DMS153 treated with DMSO at 0.1 percent for 48 hours (cell line): ENCODE measurements around the gene COL23A1.
"Not testable (repeated sequence)": the region's sequence is repeated elsewhere in the genome, so short reads cannot be mapped to it uniquely, and the experiment has no call there.

ENCODE experiments used
- DNase-seq: peaks from one replicate; lab custom pipeline; 2025; ENCODE audit not compliant: unreplicated experiment; lab: John Stamatoyannopoulos, UW

Gene COL23A1

DNA sequence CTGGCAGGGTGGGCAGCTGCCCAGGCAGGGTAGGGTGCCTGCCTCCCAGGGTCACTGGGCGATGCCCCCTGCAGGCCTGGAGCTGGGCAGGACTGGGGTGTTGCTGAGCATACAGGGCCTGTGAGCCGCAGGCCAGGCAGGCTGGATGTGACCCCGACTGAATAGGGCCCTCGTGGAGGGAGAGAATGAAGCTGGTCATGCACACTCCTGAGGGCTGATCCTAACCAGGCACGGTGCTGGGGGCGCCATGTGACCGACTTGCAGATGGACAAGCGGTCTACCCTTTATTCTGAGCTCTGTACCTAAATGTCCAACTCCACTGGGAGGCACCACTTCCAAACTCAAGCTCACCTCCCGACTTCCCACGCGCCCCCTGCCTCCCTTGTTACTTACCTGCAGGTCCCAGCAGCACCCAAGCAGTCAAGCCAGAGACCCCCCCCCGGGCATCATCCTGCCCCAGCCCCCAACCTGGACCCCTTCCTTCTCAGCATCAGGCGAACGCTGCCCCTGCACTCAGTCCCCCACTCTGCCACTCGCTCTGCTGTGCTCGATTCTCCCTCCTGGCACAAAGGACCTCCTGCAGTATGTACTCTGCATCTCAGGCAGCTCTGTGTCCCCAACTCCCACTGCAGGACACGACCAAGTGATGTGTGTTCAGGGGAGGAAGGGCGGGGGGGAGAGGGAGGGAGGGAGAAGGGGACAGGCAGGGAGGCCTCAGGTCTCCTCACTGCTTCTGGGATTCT is 280.8 kb downstream of the COL23A1 start:
- DNase-seq: no peak

GRCh38 chr5:178308541-178309092 is 281.6 kb downstream of the COL23A1 start:
- DNase-seq: no peak

- DNase-seq: no peak
Observed at GRCh38 chr5:178307267-178308045, 282.7 kb downstream of the COL23A1 start.

GRCh38 chr5:178306430-178307225 is 283.6 kb downstream of the COL23A1 start:
- DNase-seq: no peak

- no peak for DNase-seq
Observed at GRCh38 chr5:178305801-178306200, 284.4 kb downstream of the COL23A1 start.

DNA sequence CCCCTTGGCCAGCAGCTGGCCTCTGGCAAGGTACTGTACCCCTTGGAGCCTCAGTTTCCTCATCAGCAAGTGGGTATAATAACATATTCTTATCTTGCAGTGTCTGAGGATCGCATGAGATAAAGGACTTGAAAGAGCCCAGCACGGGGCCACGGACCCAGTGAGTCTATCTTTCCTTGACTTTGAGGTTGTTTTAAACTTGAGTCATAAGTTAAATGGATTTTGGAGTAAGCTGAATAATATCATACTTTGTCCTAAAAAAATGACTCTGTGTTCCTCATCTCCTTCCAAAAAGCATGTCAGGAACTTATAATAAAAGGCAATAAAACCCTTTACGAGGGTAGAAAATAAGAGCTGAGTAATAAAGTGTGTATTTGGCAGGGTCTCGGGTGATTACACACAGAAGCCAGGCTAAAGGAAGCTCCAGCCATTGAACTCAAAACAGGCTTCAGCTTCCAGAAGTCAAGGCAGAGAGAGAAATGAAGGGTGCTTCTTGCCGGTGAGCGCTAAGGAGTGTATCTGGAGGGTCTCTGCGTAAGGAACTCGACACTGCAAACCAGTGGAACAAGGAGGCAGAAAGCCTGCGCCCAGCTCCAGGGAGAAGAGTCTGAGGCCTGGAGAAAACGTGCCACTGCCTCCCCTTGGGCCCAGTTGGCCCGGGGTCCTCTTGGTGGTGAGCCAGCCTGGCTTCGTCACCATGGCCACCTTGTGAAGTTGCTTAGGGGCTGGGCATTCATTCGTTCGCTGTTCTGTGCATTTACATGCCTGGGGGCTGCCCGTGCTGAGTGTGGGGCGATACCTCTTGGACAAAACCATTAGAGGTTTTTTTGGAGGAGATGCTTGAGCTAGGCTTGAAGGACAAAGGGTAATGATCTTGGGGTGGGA is 285.2 kb downstream of the COL23A1 start:
- no peak for DNase-seq

DNA sequence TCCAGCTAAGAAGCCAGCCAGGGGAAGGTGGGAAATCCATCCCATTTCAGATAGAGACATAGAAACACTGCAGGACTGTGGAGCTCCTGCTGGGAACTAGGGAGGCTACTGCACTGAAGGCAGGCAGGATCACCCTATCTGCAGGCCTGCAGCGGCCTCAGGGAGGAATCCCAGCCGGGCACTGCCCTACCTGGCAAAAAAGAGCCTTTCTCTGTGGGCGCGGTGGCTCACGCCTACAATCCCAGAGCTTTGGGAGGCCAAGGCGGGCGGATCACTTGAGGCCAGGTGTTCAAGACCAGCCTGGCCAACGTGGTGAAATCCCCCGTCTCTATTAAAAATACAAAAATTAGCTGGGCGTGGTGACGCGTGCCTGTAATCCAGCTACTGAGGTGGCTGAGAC is 286.2 kb downstream of the COL23A1 start:
- no peak for DNase-seq

- not testable (repeated sequence) for DNase-seq
Observed at GRCh38 chr5:178302321-178302720, 287.9 kb downstream of the COL23A1 start.

DNA sequence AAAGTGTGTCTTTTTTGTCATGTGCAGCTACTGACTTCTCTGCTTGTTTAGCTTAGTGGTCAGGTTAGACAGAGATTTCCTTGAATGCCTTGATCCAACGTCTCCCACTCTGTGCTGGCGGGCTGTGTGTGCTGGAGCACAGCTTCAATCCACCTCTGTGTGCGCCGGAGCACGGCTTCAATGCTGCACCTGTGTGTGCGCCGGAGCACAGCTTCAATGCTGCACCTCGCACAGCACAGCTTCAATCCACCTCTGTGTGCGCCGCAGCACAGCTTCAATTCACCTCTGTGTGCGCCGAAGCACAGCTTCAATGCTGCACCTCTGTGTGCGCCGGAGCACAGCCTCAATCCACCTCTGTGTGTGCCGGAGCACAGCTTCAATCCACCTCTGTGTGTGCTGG is 288.6 kb downstream of the COL23A1 start:
- no peak for DNase-seq

DNA sequence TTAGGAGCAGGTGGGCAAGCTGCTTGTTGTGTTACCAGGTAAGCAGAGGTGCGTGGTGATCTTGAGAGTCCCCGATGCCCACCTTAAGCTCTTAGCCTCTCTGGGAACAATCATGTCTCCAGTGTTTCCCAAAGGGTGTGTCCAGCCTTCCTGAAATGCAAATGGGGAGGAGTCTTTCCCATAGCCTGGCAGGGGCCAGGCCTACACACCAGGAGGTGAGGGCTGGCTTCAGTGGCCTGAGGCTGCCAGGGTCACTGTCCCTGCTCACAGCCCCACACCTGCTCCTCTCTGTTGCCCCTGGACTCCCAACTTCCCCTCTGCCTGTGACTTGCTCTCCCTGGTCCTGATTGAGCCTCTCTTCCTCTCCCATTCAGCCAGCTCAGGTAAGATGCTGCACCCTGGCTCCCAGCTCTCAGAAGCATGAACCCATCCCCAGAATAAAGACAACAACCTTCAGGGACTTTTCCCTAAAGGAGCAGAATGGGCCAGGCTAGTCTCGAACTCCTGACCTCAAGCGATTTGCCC is 291.8 kb downstream of the COL23A1 start:
- no peak for DNase-seq

DNA sequence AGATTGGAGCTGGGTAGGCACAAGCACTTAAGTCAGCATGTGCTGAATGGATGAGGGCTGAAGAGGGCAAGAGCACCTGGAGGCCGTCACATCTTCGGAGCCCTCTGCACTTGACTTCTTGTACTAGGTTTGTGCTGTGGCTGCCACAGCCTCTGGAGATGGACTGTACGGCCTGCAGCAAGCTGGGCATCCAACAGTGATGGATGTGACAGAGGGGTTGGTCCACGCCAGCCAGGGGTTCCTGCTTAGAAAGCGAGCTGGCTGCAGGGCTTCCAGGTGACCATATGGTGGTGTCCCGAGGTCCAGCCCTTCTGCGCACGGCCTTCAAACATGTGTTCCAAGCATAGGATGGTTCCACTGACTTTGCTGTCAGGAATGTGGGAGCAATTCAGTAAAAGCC is 292.4 kb downstream of the COL23A1 start:
- no peak for DNase-seq

- no peak for DNase-seq
Observed at GRCh38 chr5:178296066-178296465, 294.1 kb downstream of the COL23A1 start.

DNA sequence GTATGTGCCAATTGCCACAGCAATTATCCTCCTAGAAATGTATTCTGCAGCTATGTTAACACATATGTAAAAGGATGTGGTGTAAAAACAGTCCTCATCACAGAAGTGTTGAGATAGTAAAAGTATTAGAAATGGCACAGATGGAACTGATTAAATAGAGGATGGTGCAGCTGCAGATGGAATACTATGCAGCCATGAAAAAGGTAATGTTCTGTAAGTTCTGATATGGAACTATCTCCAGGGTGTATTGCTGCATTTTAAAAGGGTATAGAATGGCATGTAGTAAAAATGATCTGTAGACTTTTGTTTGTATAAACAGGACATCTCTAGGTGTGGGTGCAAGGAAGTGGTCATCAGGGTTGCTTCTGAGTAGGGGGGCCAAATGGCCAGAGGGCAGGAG is 294.6 kb downstream of the COL23A1 start:
- no peak for DNase-seq

DNA sequence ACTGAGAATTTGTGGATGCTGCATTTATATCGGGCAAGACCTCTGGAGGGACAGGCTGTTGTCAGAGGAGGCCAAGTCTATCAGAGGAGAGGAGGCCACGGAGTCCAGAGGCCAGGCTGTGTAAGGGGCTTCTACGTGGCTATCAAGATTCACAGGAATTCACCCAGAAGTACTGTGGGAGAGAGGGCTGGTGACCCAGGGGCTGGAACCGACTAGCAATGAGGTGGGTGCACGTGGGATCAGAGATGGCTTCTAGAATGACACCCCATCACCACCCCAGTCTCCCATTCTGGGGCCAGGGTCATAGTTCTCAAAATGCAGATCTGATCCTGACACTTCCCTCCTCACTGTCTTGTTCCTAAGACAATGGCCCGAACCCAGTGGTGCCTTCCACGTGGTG is 296.4 kb downstream of the COL23A1 start:
- no peak for DNase-seq

GRCh38 chr5:178293400-178293799 is 296.8 kb downstream of the COL23A1 start:
- no peak for DNase-seq

DNA sequence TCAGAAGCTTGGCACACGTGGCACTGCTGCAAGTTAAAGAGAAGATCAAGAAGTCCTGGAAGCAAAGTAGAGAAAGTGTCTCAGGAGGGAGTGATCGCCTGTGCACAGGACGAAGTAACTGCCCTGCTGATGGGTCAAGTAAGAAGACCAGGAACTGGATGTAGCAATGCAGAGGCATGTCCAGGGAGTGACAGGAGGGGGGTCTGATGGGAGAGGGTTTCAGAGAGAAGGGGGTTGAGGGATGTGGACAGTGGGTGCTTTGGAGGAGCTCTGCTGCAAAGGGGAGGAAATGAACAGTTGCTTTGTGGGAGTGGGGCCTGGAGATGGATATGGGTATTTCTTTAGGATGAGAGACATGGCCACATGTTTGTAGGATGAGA is 297.4 kb downstream of the COL23A1 start:
- DNase-seq: no peak

DNA sequence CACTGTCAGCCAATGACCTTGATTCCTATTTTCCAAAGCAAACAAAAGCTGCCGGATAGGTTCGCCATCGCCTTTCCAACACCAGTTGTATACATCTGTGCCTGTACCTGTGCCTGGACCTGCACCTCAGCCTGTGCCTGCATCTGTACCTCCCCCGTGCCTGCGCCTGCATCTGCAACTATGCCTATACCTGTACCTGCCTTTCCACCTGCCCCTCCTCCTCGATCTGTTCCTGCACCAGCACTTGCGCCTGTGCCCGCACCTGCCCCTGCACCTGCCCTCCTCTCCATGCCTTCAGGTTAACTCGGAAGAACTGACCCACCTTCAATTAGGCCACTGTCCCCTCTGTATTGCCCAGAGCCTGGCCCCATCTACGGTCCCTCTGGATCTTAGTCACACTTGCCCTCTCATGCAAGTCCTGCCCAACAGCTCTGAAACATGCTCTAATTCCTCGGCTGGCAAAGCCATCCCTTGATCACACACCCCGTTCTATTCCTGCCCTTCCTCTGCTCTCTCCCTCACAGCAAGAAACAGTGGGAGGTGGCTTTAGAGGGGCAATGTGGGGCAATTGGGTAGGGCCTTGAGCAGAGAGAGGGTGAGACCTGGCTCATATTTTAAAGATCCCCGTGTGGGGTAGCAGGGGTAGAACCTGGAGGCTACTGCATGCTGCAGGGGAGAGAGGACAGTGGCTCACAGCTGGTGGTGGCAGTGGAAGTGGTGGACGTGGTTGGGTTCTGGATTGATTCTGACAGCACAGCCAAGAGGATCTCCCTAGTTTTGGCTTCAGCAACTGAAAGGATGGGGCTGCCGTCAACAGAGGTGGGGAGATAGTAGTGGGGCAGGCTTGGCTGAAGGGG is 298.0 kb downstream of the COL23A1 start:
- DNase-seq: no peak

DNA sequence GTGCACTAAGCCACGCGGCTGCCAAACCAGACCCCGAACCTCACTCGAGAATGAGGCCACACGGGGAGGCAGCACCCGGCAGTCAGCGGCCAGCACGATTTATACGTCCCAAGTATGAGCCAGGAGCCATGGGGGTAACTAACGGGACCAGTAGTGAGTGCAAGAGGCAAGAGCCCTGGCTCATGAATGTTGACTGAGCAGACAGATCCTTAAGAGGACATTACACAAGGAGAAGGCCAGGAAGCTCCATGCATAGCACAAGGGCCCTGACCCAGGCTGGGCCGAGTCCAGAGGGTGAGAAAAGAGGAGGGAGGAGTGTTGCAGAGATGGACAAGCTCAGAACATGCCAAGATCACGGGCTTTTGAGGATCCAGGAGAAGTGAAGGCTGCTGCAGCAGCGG is 299.0 kb downstream of the COL23A1 start:
- DNase-seq: no peak

- DNase-seq: no peak
Observed at GRCh38 chr5:178290376-178290775, 299.8 kb downstream of the COL23A1 start.
